NB4 (cell line): ENCODE results near the gene STT3B.

ENCODE experiments used
- DNase-seq: peaks from one replicate; pipeline ENCODE4 v3.0.0; 2010; ENCODE audit warnings: low read depth
- H3K4me3 ChIP-seq: one replicate; pipeline ENCODE4 v1.5.1; 2011; ENCODE audit warnings: mild to moderate bottlenecking, low read depth, low read length, moderate library complexity
- CTCF ChIP-seq: IDR thresholded peaks from one replicate; pipeline ENCODE4 v1.5.1; 2012; ENCODE audit warnings: low read depth, low read length
- MAX ChIP-seq: IDR thresholded peaks from 2 replicates; pipeline ENCODE4 v1.6.1; 2011; ENCODE audit warnings: low read depth, low read length
- MYC ChIP-seq: IDR thresholded peaks from 2 replicates; pipeline ENCODE4 v1.6.1; 2011; ENCODE audit warnings: low read depth, low read length
- POLR2A ChIP-seq: IDR thresholded peaks from 2 replicates; pipeline ENCODE4 v1.6.1; 2011; ENCODE audit warnings: mild to moderate bottlenecking; ENCODE audit not compliant: insufficient read length; ENCODE audit errors: extremely low read depth

STT3B gene

GRCh38 chr3:31673950-31674349, 141.2 kb downstream of the STT3B start:
- no peak overlapping the region for H3K4me3 ChIP-seq
- no peak for DNase-seq
- TF ChIP-seq MAX (no peak), MYC (no peak), POLR2A (no peak), CTCF (no peak)

- no peak for DNase-seq
- no peak for TF ChIP-seq POLR2A
- no peak for TF ChIP-seq CTCF
- no peak for TF ChIP-seq MYC
- no peak overlapping the region for H3K4me3 ChIP-seq
Observed at GRCh38 chr3:31676556-31676955, 143.8 kb downstream of the STT3B start.

- no peak overlapping the region for H3K4me3 ChIP-seq
- no peak for DNase-seq
- TF ChIP-seq POLR2A (no peak), CTCF (no peak), MYC (no peak), MAX (no peak)
Observed at GRCh38 chr3:31680072-31680870, 147.5 kb downstream of the STT3B start.
